Skin epidermis (tissue), 12 donors: ENCODE results near the gene GRM7.

Experiments used
- H3K27ac ChIP-seq, 21 experiments: fragments of 200-600 bp; sonication (generic) in 11 of 21; one replicate each; pipeline ENCODE4 v1.5.0; 2020; ENCODE audit warnings: mild to moderate bottlenecking in 3 of 21, inconsistent platforms in 2 of 21, moderate library complexity in 2 of 21
- H3K4me3 ChIP-seq, 7 experiments: fragments of 200-600 bp; sonication (generic) in 2 of 7; one replicate each; pipeline ENCODE4 v1.5.0; 2020; ENCODE audit warnings: inconsistent platforms in 2 of 7, mild to moderate bottlenecking in 2 of 7, moderate library complexity in 1 of 7

Gene GRM7

GRCh38 chr3:7728566-7729519, 867.9 kb downstream of the GRM7 start:
- no peak overlapping the region for H3K27ac ChIP-seq
- no peak overlapping the region for H3K4me3 ChIP-seq

GRCh38 chr3:7733933-7734332, 873.0 kb downstream of the GRM7 start:
- Histone ChIP-seq H3K4me3 (no peak overlapping the region), H3K27ac (no peak overlapping the region)

DNA sequence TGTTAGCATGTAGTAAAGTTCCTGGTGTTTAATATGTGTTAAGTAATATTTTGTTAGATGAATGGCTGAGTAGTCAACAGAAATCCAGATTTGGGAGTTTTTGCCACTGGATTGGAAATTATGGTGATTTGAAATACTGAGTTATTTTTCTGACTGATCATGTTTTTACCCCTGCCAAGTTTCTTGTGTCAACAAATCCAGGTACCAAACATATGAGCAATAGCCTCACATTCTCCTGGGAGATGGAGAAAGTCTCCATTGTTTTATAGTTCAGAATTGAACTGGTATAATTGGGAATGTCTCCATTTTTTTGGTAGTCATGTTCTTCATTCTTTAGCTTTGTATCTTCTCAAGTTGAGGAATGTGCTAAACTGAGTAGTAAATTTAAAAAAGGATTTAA, 873.5 kb downstream of the GRM7 start:
- no peak overlapping the region for H3K4me3 ChIP-seq
- no peak overlapping the region for H3K27ac ChIP-seq

DNA sequence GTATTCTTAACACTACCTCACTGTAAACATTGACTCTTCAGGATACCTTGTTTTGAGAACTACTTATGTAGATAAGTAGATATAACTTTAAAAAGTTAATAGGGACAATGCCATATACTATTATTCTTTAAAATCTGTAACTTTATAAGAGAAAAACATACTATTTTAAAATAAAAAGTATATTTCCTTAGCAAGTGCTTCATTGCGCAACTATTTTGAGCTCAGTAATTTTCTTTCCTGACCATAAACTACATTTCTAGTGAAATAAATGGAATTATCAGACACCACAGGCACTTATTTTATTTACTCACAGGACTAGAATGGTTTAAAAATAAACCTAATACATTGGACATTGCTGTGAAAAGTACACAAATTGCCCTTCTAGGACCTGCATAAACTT, 876.3 kb downstream of the GRM7 start:
- H3K27ac ChIP-seq = no peak overlapping the region
- no peak overlapping the region for H3K4me3 ChIP-seq

DNA sequence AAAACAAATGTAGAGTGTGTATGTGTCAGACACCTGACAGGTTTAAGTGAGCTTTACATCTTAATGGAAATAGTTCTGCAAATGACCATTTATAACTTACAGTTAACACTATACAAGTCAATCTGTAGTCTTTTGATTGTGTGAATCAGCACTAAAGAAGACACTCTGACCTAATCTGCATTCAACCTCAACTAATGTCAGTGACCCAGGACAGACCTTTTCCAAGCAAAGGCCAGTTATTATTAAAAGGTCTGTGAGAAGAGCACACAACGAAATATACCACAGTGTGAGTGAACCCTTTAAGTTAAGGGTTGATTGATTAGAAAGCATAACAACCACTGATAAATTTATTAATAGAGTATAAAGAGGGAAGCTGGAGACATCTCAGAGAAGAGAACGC, 878.8 kb downstream of the GRM7 start:
- Histone ChIP-seq H3K4me3 (no peak overlapping the region), H3K27ac (no peak overlapping the region)

DNA sequence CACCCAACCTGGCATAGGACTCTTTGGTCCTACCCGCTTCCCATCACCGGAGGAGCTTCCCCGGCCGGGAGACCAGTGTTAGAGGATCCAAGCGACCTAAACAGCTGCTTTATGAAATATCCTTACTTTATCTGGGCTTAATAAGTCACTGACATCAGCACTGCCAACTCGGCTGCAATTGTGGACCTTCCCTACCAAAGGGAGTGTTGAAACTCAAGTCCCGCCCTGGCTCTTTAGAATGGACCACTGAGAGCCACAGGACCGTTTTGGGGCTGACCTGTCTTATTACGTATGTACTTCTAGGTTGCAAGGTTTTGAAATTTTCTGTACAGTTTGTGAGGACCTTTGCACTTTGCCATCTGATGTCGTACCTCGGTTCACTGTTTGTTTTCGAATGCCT, 879.5 kb downstream of the GRM7 start:
- H3K27ac ChIP-seq = no peak overlapping the region

GRCh38 chr3:7744850-7745249, 883.9 kb downstream of the GRM7 start:
- Histone ChIP-seq H3K27ac (no peak overlapping the region), H3K4me3 (no peak overlapping the region)

More for the DNA sequence above, 879.5 kb downstream of the GRM7 start:
- H3K4me3 ChIP-seq = no peak overlapping the region

GRCh38 chr3:7745711-7746110, 884.8 kb downstream of the GRM7 start:
- Histone ChIP-seq H3K27ac (no peak overlapping the region), H3K4me3 (no peak overlapping the region)

DNA sequence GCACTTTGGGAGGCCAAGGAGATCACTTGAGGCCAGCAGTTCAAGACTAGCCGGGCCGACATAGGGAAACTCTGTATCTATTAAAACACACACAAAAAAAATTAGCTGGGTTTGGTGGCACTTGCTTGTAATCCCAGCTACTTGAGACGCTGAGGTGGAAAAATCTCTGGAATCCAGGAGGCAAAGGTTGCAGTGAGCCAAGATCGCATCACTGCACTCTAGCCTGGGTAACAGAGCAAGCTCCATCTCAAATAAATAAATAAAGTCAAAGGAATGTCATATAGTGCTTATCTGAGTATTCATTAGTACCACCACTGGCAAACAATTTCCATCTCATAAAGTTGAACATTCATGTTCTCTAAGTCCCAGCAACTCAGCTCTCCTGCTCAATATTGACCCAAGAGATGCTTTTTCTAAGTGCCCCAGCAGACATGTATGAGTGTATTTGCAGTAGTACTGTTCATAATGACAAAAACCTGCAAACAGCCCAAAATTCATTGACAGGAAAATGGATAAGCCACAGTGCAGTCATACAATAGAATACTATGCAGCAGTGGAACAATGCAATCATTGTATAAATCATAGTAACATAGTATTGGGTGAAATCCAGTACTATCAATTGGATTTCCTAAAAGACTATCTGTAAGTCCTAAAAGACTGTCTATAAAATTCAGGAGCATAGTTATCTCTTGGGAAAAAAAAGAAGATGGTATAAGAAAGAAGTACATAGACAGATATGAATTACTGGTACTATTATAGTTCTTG, 889.2 kb downstream of the GRM7 start:
- Histone ChIP-seq H3K27ac (no peak overlapping the region), H3K4me3 (no peak overlapping the region)

GRCh38 chr3:7752005-7752404, 891.1 kb downstream of the GRM7 start:
- no peak overlapping the region for H3K27ac ChIP-seq
- no peak overlapping the region for H3K4me3 ChIP-seq

DNA sequence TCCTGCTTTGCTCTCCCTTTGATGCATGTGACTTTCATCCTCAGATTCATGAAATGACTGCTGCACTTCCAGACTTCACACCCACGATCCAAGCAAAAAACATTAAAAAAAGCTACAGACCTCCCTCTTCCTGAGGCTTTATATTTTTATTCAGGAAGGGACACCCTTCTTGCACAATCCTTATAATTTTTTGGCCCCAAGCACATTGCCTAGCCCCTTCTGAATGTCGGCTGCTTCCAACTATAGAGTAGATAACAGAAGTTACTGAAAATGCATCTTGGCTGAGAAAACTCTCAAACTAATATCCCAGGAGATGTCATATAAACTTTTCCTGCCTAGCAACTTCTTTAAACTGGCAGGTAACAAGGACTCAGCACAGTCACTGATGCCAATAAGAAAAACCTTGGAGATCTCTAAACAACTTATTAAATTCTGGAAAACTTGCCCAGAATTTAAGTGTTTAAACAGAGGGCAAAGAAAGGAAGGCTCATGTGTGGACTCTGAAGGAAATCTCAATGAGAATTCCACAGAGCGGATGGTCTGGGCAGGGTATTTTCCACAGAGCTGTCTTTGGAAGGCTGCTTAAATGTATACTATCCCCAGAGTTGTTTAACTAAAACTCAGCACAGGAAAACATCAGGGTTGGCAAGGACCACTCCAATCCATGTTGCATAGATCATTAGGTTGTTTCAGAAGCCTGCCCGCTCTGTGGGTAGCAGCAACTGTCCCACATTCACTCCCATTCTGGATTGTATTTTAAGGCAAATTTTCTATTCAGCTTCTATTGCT, 893.9 kb downstream of the GRM7 start:
- Histone ChIP-seq H3K4me3 (no peak overlapping the region), H3K27ac (no peak overlapping the region)

DNA sequence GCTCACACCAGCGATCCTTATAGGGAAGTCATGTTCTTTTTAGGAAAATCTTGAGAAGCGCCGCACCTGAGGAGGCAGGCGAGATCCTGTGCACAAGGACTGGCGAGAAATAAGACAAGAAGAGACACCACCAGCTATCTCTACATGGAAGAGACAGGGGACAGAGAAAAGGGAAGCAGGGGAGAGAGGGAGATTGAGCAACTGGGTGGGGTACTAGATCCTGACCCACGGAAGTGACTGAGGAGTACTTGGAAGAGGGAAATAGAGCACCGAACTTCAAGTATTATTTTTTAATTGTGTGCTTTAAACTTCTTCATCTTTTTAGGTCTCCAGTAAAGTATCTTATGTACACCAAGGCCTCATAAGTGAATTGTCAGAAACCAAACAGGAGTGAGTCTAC, 898.7 kb downstream of the GRM7 start:
- Histone ChIP-seq H3K4me3 (no peak overlapping the region), H3K27ac (no peak overlapping the region)

GRCh38 chr3:7760718-7761117, 899.8 kb downstream of the GRM7 start:
- H3K27ac ChIP-seq = no peak overlapping the region

GRCh38 chr3:7764115-7764514, 903.2 kb downstream of the GRM7 start:
- Histone ChIP-seq H3K4me3 (no peak overlapping the region), H3K27ac (no peak overlapping the region)

More at GRCh38 chr3:7760718-7761117, 899.8 kb downstream of the GRM7 start:
- H3K4me3 ChIP-seq = no peak overlapping the region

- Histone ChIP-seq H3K4me3 (no peak overlapping the region), H3K27ac (no peak overlapping the region)
Observed at GRCh38 chr3:7766530-7766929, 905.6 kb downstream of the GRM7 start.

- no peak overlapping the region for H3K4me3 ChIP-seq
- H3K27ac ChIP-seq = no peak overlapping the region
Observed at GRCh38 chr3:7779331-7779730, 918.4 kb downstream of the GRM7 start.

DNA sequence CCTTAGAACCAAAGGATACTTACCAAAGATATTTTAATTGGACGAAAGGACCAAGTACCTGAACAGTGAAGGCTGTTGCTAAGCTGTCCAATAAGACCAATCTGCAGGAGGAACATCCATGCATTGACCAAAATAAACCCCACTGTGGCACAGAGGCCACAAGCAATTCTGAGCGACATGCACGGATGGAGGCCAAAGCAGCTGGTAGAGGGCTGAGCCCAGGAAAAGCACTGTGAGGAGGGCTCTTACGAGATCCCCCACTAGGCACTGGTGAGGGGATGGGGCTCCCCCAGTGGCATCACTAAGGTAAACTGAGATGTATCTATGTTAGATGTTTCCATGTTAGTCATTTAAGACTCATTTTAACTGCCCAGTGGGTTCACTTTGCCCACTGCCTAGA, 920.5 kb downstream of the GRM7 start:
- H3K27ac ChIP-seq = no peak overlapping the region
- no peak overlapping the region for H3K4me3 ChIP-seq

GRCh38 chr3:7787871-7788828, 927.2 kb downstream of the GRM7 start:
- H3K27ac ChIP-seq = peak overlapping the region in 1 of 21 experiments; percentile 21
- no peak overlapping the region for H3K4me3 ChIP-seq

DNA sequence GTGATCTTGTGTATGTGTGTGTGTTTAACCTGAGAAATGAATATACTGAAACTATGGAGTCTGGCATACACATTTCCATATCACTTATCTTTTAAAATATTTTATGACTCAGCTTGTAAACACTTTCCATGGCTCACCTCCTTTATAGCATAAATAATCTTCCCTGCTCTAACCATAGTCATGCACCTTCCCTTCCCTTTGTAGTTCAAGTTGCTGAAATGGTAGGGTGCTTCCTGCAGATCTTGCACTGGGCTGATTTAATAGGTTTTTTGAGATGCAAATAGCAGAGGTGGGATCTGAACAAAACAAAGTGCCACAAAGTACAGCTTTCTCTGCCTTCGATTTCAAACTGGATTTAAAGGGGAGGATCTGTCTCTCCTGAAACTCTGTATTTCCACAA, 928.0 kb downstream of the GRM7 start:
- H3K27ac ChIP-seq = no peak overlapping the region
- H3K4me3 ChIP-seq = no peak overlapping the region
